Activated CD4-positive, alpha-beta T cell treated with anti-CD3 and anti-CD28 coated beads, Interleukin-2, amount 50 U/mL, for 24 hours (primary cell): ENCODE data around the gene ZNF763.
"Not testable (repeated sequence)": the region's sequence is repeated elsewhere in the genome, so short reads cannot be mapped to it uniquely, and the experiment has no call there.

ENCODE experiments used
- DNase-seq, 2 donors: peaks; one replicate each; pipeline ENCODE4 v3.0.0-alpha.2; 2020; ENCODE audit warnings: low read depth in 1 of 2, low spot score in 1 of 2

The ZNF763 gene

GRCh38 chr19:11964858-11965645 lies at the start of gene ZNF763:
Gene ZNF763 (plus strand): TSS chr19:11965040. CDS start chr19:11965209, 169 bp downstream.
- DNase-seq, result peak; percentile 68 to 80

DNA sequence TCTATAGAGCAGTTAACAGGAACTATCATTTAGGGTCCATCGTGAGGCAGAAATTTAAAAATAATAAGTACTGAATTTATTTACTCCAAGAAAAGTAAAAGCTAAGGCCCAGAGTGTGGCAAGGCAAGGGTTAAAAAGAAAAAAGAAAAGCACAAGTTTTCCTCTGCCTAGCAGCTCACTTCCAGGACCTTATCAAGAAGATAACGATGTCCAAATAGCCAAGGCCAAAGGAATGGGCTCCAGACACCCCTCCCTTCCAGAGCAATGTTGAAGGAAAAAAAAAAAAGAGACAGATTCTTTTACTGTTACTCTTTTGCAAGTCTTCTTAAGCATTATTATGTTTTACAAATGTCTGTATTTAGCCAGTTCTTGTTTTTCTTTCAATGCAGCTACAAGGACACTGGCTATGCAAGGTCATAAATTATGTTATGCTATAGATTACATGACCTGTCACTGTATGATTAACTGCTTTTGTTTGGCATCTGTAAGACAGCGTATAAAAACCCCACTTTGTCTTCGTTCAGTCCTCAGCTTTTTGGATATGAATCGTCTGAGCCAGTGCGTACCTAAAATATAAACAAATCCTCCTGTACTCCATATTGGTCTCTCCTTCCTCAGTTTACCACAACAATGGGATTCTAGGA lies 42.9 kb upstream of the ZNF763 start:
- no peak for DNase-seq

GRCh38 chr19:11924886-11925650 lies 39.8 kb upstream of the ZNF763 start, which contains the start of gene ZNF700:
Gene ZNF700 (plus strand): TSS chr19:11925107. CDS start chr19:11925211, 104 bp downstream.
- peak; percentile 80 to 94 for DNase-seq

DNA sequence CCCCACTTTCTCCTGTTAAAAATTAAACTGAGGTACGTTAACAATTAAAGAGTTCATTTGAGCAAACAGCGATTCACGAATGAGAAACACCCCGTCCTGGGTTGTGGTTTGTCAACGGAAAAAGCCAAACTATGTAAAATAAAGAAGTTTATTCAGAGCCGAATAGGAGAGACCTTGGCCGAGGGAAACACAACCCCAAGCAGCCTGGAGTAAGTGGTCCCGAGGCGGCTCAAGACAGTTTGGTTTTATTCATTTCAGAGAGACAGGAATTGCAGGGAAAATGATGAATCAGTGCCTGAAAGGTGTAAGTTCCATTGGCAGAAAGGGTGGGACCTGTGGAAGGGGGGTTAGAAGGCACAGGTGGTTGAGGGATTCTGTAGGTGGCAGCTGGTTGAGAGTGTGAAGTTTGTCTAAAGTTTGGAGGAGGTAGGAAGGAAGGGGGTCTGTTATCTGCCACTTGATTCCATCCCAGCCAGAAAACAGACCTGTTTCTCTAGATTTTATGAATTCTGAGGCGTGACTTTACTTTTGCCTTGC lies 39.1 kb upstream of the ZNF763 start:
- DNase-seq, result not testable (repeated sequence)

- DNase-seq, result no peak
Observed at GRCh38 chr19:11927227-11927626, 37.6 kb upstream of the ZNF763 start.

GRCh38 chr19:11931051-11931450 lies 33.8 kb upstream of the ZNF763 start:
- no peak for DNase-seq

DNA sequence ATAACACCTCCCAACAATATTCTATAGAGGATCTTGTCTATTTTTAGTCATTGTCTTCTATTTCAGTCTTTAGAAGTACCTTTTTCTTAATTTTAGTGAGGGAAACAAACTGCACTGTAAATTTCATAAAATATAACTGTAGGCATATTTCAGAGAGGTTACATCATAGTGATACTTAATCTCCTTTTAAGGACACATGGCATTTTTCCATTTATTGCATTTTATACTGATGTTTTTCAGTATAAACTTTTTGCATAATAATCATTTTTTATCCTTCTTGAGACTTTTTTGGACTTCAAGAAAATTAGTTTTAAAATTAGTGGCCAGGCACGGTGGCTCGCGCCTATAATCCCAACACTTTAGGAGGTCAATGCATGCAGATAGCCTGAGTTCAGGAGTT lies 33.3 kb upstream of the ZNF763 start:
- DNase-seq, result no peak

GRCh38 chr19:11935829-11936228 lies 29.0 kb upstream of the ZNF763 start:
- DNase-seq, result not testable (repeated sequence)

DNA sequence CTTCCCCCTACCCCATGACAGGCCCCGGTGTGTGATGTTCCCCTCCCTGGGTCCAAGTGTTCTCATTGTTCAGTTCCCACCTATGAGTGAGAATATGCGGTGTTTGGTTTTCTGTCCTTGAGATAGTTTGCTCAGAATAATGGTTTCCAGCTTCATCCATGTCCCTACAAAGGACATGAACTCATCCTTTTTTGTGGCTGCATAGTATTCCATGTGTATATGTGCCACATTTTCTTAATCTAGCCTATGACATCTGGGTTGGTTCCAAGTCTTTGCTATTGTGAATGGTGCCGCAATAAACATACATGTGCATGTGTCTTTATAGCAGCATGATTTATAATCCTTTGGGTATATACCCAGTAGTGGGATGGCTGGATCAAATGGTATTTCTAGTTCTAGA lies 26.5 kb upstream of the ZNF763 start:
- not testable (repeated sequence) for DNase-seq

DNA sequence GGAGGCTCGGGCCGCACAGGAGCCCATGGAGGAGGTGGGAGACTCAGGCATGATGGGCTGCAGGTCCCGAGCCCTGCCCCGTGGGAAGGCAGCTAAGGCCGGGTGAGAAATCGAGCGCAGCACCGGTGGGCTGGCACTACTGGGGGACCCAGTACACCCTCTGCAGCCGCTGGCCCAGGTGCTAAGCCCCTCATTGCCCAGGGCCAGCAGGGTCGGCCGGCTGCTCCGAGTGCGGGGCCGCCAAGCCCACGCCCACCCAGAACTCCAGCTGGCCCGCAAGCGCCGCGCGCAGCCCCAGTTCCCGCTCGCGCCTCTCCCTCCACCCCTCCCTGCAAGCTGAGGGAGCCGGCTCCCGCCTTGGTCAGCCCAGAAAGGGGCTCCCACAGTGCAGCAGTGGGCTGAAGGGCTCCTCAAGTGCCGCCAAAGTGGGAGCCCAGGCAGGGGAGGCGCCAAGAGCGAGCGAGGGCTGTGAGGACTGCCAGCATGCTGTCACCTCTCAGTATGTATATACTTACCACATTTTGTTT lies 23.4 kb upstream of the ZNF763 start:
- not testable (repeated sequence) for DNase-seq

DNA sequence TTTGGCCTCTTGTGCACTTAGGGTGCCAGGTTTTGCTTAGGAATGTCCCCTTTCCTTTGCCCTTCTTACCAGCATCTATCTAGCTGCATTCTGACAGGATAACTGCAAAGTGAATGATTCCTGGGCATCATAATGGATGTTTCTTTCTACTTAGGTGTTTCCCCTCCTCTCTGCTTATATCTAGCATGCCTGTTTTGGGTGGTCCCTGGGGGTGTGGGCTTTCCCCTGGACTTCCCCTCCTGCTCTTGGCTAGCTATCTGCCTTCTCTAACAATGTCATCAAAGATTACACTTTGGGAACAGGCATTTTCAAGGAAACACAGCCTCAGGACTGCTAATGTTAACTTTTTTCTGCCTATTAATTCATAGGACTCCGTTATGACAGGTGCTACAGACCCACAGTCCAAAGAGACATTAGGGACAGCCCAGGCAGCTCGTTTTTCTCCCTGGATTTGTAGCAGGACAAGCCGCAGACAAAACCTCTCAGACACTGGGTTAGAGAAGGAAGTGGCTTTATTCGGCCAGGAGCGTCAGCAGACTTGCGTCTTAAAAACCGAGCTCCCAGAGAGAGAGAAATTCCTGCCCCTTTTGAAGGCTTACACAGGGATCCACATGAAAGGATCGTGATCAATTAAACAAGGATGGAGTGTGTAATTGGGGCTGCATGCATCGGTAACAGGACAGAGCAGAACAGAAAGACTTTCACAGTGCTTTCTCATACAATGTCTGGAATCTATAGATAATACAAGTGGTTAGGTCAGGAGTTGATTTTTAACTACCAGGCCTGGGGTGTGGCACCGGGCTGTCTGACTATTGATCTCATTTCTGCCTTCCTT lies 22.6 kb upstream of the ZNF763 start:
- no peak for DNase-seq

- DNase-seq, result no peak
Observed at GRCh38 chr19:11942843-11943108, 22.1 kb upstream of the ZNF763 start.

DNA sequence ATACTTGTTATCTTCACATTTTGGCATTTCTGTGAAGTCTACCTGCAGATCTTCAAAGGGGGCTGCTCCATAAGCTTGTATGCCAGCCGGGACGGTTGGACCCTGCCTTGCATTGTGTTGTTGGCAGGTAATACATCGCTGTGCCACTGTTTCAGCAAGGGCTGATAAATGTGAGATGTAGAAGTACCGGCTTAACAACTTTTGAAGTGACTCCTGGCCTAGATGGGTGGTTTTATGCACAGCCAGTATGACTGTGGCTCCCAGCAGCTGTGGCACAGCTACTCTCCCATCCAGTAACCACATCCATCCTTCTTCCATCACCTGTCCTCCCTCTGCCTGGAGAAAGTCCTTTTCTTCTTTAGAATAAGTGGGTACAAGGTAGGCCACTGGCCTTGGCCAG lies 20.2 kb upstream of the ZNF763 start:
- DNase-seq, result no peak

DNA sequence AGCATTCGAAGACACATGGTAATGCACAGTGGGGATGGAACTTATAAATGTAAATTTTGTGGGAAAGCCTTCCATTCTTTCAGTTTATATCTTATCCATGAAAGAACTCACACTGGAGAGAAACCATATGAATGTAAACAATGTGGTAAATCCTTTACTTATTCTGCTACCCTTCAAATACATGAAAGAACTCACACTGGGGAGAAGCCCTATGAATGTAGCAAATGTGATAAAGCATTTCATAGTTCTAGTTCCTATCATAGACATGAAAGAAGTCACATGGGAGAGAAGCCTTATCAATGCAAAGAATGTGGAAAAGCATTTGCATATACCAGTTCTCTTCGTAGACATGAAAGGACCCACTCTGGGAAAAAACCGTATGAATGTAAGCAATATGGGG lies 16.2 kb upstream of the ZNF763 start:
- no peak for DNase-seq

DNA sequence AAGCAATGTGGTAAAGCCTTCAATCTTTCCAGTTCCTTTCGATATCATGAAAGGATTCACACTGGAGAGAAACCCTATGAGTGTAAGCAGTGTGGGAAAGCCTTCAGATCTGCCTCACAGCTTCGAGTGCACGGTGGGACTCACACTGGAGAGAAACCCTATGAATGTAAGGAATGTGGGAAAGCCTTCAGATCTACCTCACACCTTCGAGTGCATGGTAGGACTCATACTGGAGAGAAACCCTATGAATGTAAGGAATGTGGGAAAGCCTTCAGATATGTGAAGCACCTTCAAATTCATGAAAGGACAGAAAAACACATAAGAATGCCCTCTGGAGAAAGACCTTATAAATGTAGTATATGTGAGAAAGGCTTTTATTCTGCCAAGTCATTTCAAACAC lies 15.6 kb upstream of the ZNF763 start:
- DNase-seq, result no peak

DNA sequence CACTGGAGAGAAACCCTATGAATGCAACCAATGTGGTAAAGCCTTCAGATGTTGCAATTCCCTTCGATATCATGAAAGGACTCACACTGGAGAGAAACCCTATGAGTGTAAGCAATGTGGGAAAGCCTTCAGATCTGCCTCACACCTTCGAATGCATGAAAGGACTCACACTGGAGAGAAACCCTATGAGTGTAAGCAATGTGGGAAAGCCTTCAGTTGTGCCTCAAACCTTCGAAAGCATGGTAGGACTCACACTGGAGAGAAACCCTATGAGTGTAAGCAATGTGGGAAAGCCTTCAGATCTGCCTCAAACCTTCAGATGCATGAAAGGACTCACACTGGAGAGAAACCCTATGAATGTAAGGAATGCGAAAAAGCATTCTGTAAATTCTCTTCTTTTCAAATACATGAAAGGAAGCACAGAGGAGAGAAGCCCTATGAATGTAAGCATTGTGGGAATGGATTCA lies 15.2 kb upstream of the ZNF763 start:
- not testable (repeated sequence) for DNase-seq

- DNase-seq, result no peak
Observed at GRCh38 chr19:11950312-11950711, 14.5 kb upstream of the ZNF763 start.

- peak; percentile 62 to 66 for DNase-seq
Observed at GRCh38 chr19:11963566-11964355, 1.1 kb upstream of the ZNF763 start.

DNA sequence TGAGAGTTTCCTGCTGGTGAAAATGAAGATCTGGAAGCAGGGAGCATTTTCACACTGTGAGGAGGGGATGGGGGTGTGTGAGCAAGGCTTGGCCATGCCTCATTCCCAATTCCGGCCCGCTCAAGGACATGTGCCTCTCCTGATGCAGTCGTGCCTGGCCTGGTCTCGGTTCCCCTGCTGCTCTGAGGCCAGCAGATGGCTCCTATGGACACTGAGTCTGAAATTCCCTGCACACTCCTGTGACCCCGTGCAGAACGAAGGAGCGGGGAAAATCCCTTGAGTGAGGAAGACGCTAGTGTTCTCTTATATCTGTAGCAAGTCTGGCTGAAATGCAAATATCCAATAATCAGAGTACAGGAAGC lies 363 bp upstream of the ZNF763 start:
- no peak for DNase-seq

- no peak for DNase-seq
Observed at GRCh38 chr19:11970174-11970573, 5.3 kb downstream of the ZNF763 start.
